ENCODE measurements around the gene SRSF5. TPM values are rescaled to one million over a fixed set of nuclear protein-coding genes. Genes with fewer than 3 reads are reported as not detected.

SRSF5 gene
- total RNA-seq, 1 experiment from 2014 or later, result 310 TPM

GRCh38 chr14:69784942-69785341 is 18.0 kb downstream of the SRSF5 start:
- Histone ChIP-seq H3K4me1 (no peaks in the 10 kb centered on the region), H3K4me3 (ENCODE audit: low read depth, low read length) (no peak overlapping the region), H3K36me3 (ENCODE audit: control insufficient read depth, insufficient read depth, low read length) (no peaks in the 10 kb centered on the region; the same call in 1 of the 2 replicates), H3K9me3 (no peaks in the 10 kb centered on the region), H3K27me3 (replicated peaks; ENCODE audit: control insufficient read depth, insufficient read depth, low read length) (no peaks in the 10 kb centered on the region)
- CTCF ChIA-PET, result interaction anchor here (0.6 kb wide), 1 partner anchor 34 kb away, joined by 12 read pairs; no protein-coding TSS in a partner anchor
- Mint-ChIP-seq H3K27ac (ENCODE audit: unreplicated experiment) (no peak overlapping the region), H3K27me3 (ENCODE audit: insufficient read depth, unreplicated experiment) (no peaks in the 10 kb centered on the region), H3K9me3 (ENCODE audit: unreplicated experiment) (no peaks in the 10 kb centered on the region), H3K4me1 (ENCODE audit: low read depth, unreplicated experiment) (no peaks in the 10 kb centered on the region), H3K4me3 (ENCODE audit: unreplicated experiment) (no peak overlapping the region), H3K36me3 (ENCODE audit: insufficient read depth, unreplicated experiment) (peaks cover 12% of the 10 kb centered on the region)
- BruUV-seq (replicated peaks), result no TSS peak
- DNase-seq, result no peak
- intact Hi-C loops (cut with micrococcal nuclease; ENCODE audit: unreplicated experiment), result no loop called here
- no peak for TF ChIP-seq CTCF (IDR thresholded peaks at IDR 0.05; ENCODE audit: insufficient read depth in 1 of 2, low read depth in 1 of 2, low read length in 1 of 2, severe bottlenecking in 1 of 2, unreplicated experiment in 1 of 2)
- POLR2A ChIA-PET, result interaction anchor here (0.7 kb wide), 1 partner anchor 157 kb away, joined by 3 read pairs; no protein-coding TSS in a partner anchor

GRCh38 chr14:69786603-69787002 is 19.7 kb downstream of the SRSF5 start:
- Mint-ChIP-seq H3K4me1 (ENCODE audit: low read depth, unreplicated experiment) (no peaks in the 10 kb centered on the region), H3K4me3 (ENCODE audit: unreplicated experiment) (no peak overlapping the region), H3K9me3 (ENCODE audit: unreplicated experiment) (no peaks in the 10 kb centered on the region), H3K36me3 (ENCODE audit: insufficient read depth, unreplicated experiment) (peaks cover 1% of the 10 kb centered on the region), H3K27me3 (ENCODE audit: insufficient read depth, unreplicated experiment) (no peaks in the 10 kb centered on the region), H3K27ac (ENCODE audit: unreplicated experiment) (no peak overlapping the region)
- no peaks in the 10 kb centered on the region for H3K27me3 ChIP-seq (replicated peaks; ENCODE audit: control insufficient read depth, insufficient read depth, low read length)
- no peak for DNase-seq
- POLR2A ChIA-PET, result no interaction called here
- intact Hi-C loops (cut with micrococcal nuclease; ENCODE audit: unreplicated experiment), result no loop called here
- no TSS peak for BruUV-seq (replicated peaks)
- TF ChIP-seq CTCF (IDR thresholded peaks at IDR 0.05; ENCODE audit: insufficient read depth in 1 of 2, low read depth in 1 of 2, low read length in 1 of 2, severe bottlenecking in 1 of 2, unreplicated experiment in 1 of 2), result no peak
- CTCF ChIA-PET, result no interaction called here
- no peaks in the 10 kb centered on the region for H3K4me1 ChIP-seq
- H3K9me3 ChIP-seq, result no peaks in the 10 kb centered on the region
- H3K36me3 ChIP-seq (ENCODE audit: control insufficient read depth, insufficient read depth, low read length), result no peaks in the 10 kb centered on the region; the same call in 1 of the 2 replicates
- H3K4me3 ChIP-seq (ENCODE audit: low read depth, low read length), result no peak overlapping the region

GRCh38 chr14:69789118-69789640 is 22.2 kb downstream of the SRSF5 start:
- ChIA-PET CTCF (interaction anchor here (0.6 kb wide), 1 partner anchor 29 kb away, joined by 3 read pairs; no protein-coding TSS in a partner anchor), POLR2A (no interaction called here)
- Histone ChIP-seq H3K27me3 (replicated peaks; ENCODE audit: control insufficient read depth, insufficient read depth, low read length) (no peaks in the 10 kb centered on the region), H3K36me3 (ENCODE audit: control insufficient read depth, insufficient read depth, low read length) (no peaks in the 10 kb centered on the region), H3K4me3 (ENCODE audit: low read depth, low read length) (no peak overlapping the region), H3K4me1 (no peaks in the 10 kb centered on the region), H3K9me3 (no peaks in the 10 kb centered on the region)
- DNase-seq, result no peak
- Mint-ChIP-seq H3K4me1 (ENCODE audit: low read depth, unreplicated experiment) (no peaks in the 10 kb centered on the region), H3K4me3 (ENCODE audit: unreplicated experiment) (no peak overlapping the region), H3K27ac (ENCODE audit: unreplicated experiment) (no peak overlapping the region), H3K9me3 (ENCODE audit: unreplicated experiment) (no peaks in the 10 kb centered on the region), H3K27me3 (ENCODE audit: insufficient read depth, unreplicated experiment) (no peaks in the 10 kb centered on the region), H3K36me3 (ENCODE audit: insufficient read depth, unreplicated experiment) (no peaks in the 10 kb centered on the region)
- intact Hi-C loops (cut with micrococcal nuclease; ENCODE audit: unreplicated experiment), result no loop called here
- TF ChIP-seq CTCF (IDR thresholded peaks at IDR 0.05; ENCODE audit: insufficient read depth in 1 of 2, low read depth in 1 of 2, low read length in 1 of 2, severe bottlenecking in 1 of 2, unreplicated experiment in 1 of 2), result no peak
- BruUV-seq (replicated peaks), result no TSS peak
